Dendritic cell treated with granulocyte-macrophage colony-stimulating factor and Interleukin-4, amounts not matched to agents 40 ng/mL and 50 ng/mL, for 4 days (primary cell): ENCODE results near the gene LRCH1.

ENCODE experiments used
- H3K27ac Mint-ChIP-seq: one replicate; pipeline ENCODE4 v1.8.0; 2022; ENCODE audit warnings: mild to moderate bottlenecking, mixed read lengths
- H3K27me3 Mint-ChIP-seq: one replicate; pipeline ENCODE4 v1.8.0; 2022; ENCODE audit warnings: mild to moderate bottlenecking, mixed read lengths
- H3K36me3 Mint-ChIP-seq: one replicate; pipeline ENCODE4 v1.8.0; 2022; ENCODE audit warnings: low read depth, mixed read lengths
- H3K4me1 Mint-ChIP-seq: one replicate; pipeline ENCODE4 v1.8.0; 2022; ENCODE audit warnings: low read depth, mixed read lengths
- H3K4me3 Mint-ChIP-seq: one replicate; pipeline ENCODE4 v1.8.0; 2022; ENCODE audit warnings: mild to moderate bottlenecking, moderate library complexity, mixed read lengths
- H3K9me3 Mint-ChIP-seq: one replicate; pipeline ENCODE4 v1.8.0; 2022; ENCODE audit warnings: mixed read lengths
- intact Hi-C: fragments of 100-400 bp; cut with micrococcal nuclease; formaldehyde crosslinking; loops from one replicate; pipeline ENCODE4 v1.15.0; 2022

Gene LRCH1

GRCh38 chr13:46613409-46614049, 60.6 kb downstream of the LRCH1 start:
- Mint-ChIP-seq H3K4me3 (no peak overlapping the region), H3K27ac (no peak overlapping the region), H3K4me1 (peaks cover 30% of the 10 kb centered on the region), H3K36me3 (no peaks in the 10 kb centered on the region), H3K9me3 (no peaks in the 10 kb centered on the region), H3K27me3 (no peaks in the 10 kb centered on the region)
- intact Hi-C loops, result no loop called here

- Mint-ChIP-seq H3K4me3 (no peak overlapping the region), H3K9me3 (no peaks in the 10 kb centered on the region), H3K4me1 (peaks cover 37% of the 10 kb centered on the region), H3K27me3 (no peaks in the 10 kb centered on the region), H3K36me3 (no peaks in the 10 kb centered on the region), H3K27ac (no peak overlapping the region)
- intact Hi-C loops, result no loop called here
Measured at GRCh38 chr13:46614582-46614981, 61.6 kb downstream of the LRCH1 start.

- Mint-ChIP-seq H3K4me3 (no peak overlapping the region), H3K4me1 (peaks cover 30% of the 10 kb centered on the region), H3K27ac (no peak overlapping the region), H3K27me3 (no peaks in the 10 kb centered on the region), H3K36me3 (no peaks in the 10 kb centered on the region), H3K9me3 (no peaks in the 10 kb centered on the region)
- intact Hi-C loops, result no loop called here
Measured at GRCh38 chr13:46615888-46616531, 63.0 kb downstream of the LRCH1 start.

- no peak overlapping the region for H3K27ac Mint-ChIP-seq
- no peaks in the 10 kb centered on the region for H3K36me3 Mint-ChIP-seq
- no peaks in the 10 kb centered on the region for H3K27me3 Mint-ChIP-seq
- intact Hi-C loops, result no loop called here
- H3K4me3 Mint-ChIP-seq, result no peak overlapping the region
- peaks cover 31% of the 10 kb centered on the region for H3K4me1 Mint-ChIP-seq
- no peaks in the 10 kb centered on the region for H3K9me3 Mint-ChIP-seq
Measured at GRCh38 chr13:46617229-46617721, 64.3 kb downstream of the LRCH1 start.

- intact Hi-C loops, result no loop called here
- no peaks in the 10 kb centered on the region for H3K36me3 Mint-ChIP-seq
- H3K4me3 Mint-ChIP-seq, result no peak overlapping the region
- peaks cover 31% of the 10 kb centered on the region for H3K4me1 Mint-ChIP-seq
- H3K9me3 Mint-ChIP-seq, result no peaks in the 10 kb centered on the region
- no peak overlapping the region for H3K27ac Mint-ChIP-seq
- H3K27me3 Mint-ChIP-seq, result no peaks in the 10 kb centered on the region
Measured at GRCh38 chr13:46617885-46618284, 64.9 kb downstream of the LRCH1 start.

- Mint-ChIP-seq H3K9me3 (no peaks in the 10 kb centered on the region), H3K27ac (no peak overlapping the region), H3K4me3 (no peak overlapping the region), H3K4me1 (peaks cover 31% of the 10 kb centered on the region), H3K36me3 (no peaks in the 10 kb centered on the region), H3K27me3 (no peaks in the 10 kb centered on the region)
- intact Hi-C loops, result no loop called here
Measured at GRCh38 chr13:46618694-46619254, 65.8 kb downstream of the LRCH1 start.

GRCh38 chr13:46620029-46620428, 67.1 kb downstream of the LRCH1 start:
- peaks cover 35% of the 10 kb centered on the region for H3K4me1 Mint-ChIP-seq
- no peak overlapping the region for H3K4me3 Mint-ChIP-seq
- H3K9me3 Mint-ChIP-seq, result no peaks in the 10 kb centered on the region
- no peaks in the 10 kb centered on the region for H3K27me3 Mint-ChIP-seq
- no peaks in the 10 kb centered on the region for H3K36me3 Mint-ChIP-seq
- intact Hi-C loops, result no loop called here
- no peak overlapping the region for H3K27ac Mint-ChIP-seq

- Mint-ChIP-seq H3K27me3 (no peaks in the 10 kb centered on the region), H3K4me3 (no peak overlapping the region), H3K9me3 (no peaks in the 10 kb centered on the region), H3K36me3 (no peaks in the 10 kb centered on the region), H3K27ac (no peak overlapping the region), H3K4me1 (peaks cover 39% of the 10 kb centered on the region)
- intact Hi-C loops, result no loop called here
Measured at GRCh38 chr13:46620471-46620870, 67.5 kb downstream of the LRCH1 start.

GRCh38 chr13:46621133-46621532, 68.2 kb downstream of the LRCH1 start:
- intact Hi-C loops, result no loop called here
- no peaks in the 10 kb centered on the region for H3K36me3 Mint-ChIP-seq
- H3K9me3 Mint-ChIP-seq, result no peaks in the 10 kb centered on the region
- no peaks in the 10 kb centered on the region for H3K27me3 Mint-ChIP-seq
- H3K4me1 Mint-ChIP-seq, result peaks cover 43% of the 10 kb centered on the region
- H3K4me3 Mint-ChIP-seq, result no peak overlapping the region
- no peak overlapping the region for H3K27ac Mint-ChIP-seq

- Mint-ChIP-seq H3K27ac (no peak overlapping the region), H3K27me3 (no peaks in the 10 kb centered on the region), H3K4me3 (no peak overlapping the region), H3K36me3 (no peaks in the 10 kb centered on the region), H3K4me1 (peaks cover 43% of the 10 kb centered on the region), H3K9me3 (no peaks in the 10 kb centered on the region)
- intact Hi-C loops, result no loop called here
Measured at GRCh38 chr13:46621792-46622629, 69.0 kb downstream of the LRCH1 start.

GRCh38 chr13:46622630-46623256, 69.8 kb downstream of the LRCH1 start:
- H3K27me3 Mint-ChIP-seq, result no peaks in the 10 kb centered on the region
- no peak overlapping the region for H3K4me3 Mint-ChIP-seq
- peaks cover 43% of the 10 kb centered on the region for H3K4me1 Mint-ChIP-seq
- H3K36me3 Mint-ChIP-seq, result no peaks in the 10 kb centered on the region
- no peak overlapping the region for H3K27ac Mint-ChIP-seq
- H3K9me3 Mint-ChIP-seq, result no peaks in the 10 kb centered on the region
- intact Hi-C loops, result no loop called here

GRCh38 chr13:46624353-46624752, 71.4 kb downstream of the LRCH1 start:
- Mint-ChIP-seq H3K4me1 (peaks cover 43% of the 10 kb centered on the region), H3K4me3 (no peak overlapping the region), H3K36me3 (no peaks in the 10 kb centered on the region), H3K27ac (no peak overlapping the region), H3K27me3 (no peaks in the 10 kb centered on the region), H3K9me3 (no peaks in the 10 kb centered on the region)
- intact Hi-C loops, result no loop called here

GRCh38 chr13:46624821-46625220, 71.9 kb downstream of the LRCH1 start:
- Mint-ChIP-seq H3K4me3 (no peak overlapping the region), H3K4me1 (peaks cover 43% of the 10 kb centered on the region), H3K9me3 (no peaks in the 10 kb centered on the region), H3K27me3 (no peaks in the 10 kb centered on the region), H3K36me3 (no peaks in the 10 kb centered on the region), H3K27ac (no peak overlapping the region)
- intact Hi-C loops, result no loop called here
